Epidermal melanocyte (primary cell): ENCODE measurements around the gene ITGAX.

ENCODE experiments used
- DNase-seq: peaks from one replicate; pipeline ENCODE4 v3.0.0; 2011; ENCODE audit warnings: low spot score; ENCODE audit not compliant: insufficient read length

ITGAX gene

GRCh38 chr16:31348579-31348978 is 6.4 kb upstream of the ITGAX start:
- DNase-seq, result no peak

DNA sequence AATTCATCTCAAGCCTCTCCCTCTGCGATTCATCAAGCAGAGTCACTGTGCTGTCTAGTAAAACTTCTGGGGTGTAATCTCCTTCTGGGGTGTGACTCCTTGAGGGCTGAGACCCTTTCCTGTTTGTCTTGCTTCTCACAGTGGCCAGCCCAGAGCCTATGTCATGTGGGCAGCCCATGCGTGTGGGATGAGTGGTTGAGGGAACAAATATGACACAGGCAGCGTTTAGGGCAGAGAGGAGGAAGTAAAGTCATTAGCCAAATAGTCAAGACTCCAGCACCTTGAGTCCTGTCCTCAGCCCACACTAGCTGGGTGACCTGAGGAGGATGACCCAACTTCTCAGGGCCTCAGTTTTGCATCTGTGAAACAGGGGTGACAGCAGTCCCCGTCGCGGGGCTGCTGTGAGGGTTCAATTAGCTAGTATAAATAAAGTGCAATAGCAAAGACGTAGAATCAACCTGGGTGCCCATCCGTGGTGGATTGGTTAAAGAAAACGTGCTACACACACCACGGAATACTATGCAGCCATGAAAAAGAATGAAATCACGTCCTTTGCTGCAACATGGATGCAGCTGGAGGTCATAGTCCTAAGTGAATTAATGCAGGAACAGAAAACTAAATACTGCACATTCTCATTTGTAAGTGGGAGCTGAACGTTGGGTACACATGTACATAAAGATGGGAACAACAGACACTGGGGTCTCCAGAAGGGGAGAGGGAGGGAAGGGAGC is 4.5 kb upstream of the ITGAX start:
- no peak for DNase-seq

- no peak for DNase-seq
Measured at GRCh38 chr16:31351246-31351941, 3.6 kb upstream of the ITGAX start.

DNA sequence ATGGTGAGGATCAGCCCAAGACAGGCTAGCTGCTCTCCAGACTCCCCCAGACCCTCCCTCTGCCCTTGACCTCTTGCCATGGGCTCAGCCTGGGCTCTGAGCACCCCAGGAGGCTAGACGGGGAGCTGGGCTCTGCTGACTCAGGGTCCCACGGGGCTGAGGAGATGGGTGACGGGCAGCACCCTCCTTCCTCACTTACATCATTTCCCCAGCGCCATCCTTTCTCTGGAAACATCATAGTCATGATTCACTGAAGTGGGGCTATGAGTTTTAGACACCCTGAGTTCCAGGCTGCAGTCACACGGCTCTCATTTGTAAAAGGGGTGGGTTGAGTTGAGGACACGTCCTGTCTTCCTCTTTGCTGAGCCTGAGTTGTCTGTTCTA is 3.0 kb upstream of the ITGAX start:
- no peak for DNase-seq

DNA sequence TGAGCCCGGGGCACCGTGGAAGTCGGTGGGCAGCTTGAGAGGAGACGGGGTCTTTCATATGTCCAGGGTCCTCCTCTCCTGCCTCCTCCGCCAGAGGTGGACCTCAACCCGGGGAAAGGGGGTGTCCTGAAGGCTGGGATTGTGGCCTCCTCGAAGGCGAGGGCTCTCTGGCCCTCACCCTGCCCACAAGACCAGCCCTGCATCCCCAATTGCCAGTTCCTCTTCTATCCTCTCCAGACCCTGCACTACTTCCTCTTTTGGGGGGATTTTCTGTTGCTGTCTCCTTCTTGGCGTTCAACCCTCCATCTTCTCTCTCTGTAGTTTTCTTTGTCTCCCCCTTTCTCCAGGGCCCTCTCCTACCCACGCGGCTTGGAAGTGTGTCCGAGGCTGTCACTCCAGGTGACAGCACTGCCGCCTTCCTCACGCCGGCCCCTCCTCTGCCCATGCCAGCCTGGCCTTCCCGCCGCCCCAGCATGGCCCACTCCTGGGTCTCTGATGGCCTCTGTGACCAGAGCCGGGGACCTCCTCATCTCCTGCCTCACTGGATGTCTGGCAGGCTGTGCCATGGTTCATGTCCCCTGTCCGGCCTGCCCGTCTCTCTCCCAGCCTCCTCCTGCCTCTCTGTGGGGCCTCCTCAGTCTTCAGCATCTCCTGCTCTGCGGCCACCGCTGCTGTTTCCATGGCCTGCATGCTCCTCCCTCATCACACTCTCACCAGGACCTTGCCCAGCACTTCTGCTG is 2.4 kb upstream of the ITGAX start:
- DNase-seq, result no peak

DNA sequence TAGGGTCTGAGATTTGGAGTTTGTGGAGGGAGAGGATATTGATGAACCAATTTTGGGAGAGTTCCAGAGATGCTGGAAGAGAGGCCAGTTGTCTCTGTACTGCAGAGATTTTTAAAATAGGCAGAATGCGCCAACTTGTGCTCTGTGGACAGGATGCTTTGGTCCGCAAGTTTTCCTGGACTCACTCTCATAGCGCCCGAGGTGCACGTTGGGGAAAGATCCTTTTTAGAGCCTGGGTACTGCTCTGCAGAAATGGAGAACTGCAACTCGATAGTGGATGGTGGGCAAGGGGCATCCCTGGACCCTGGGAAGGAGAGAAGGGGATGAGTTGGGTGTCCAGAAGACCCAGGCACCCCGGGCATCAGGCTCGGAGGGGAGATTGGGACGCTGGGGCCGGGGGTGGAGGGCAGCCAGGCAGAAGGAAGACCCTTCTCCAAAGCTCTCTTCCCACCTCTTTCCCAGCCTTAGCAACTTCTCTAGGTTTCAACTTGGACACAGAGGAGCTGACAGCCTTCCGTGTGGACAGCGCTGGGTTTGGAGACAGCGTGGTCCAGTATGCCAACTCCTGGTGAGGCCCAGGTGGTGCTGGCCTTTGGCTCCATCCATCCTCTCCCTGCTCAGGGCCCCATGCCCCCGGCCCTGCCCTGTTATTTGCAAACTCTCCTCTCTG is 590 bp downstream of the ITGAX start:
- DNase-seq, result no peak

GRCh38 chr16:31356566-31357323 is 1.8 kb downstream of the ITGAX start:
- DNase-seq, result no peak

GRCh38 chr16:31357324-31358109 is 2.5 kb downstream of the ITGAX start:
- no peak for DNase-seq

- DNase-seq, result no peak
Measured at GRCh38 chr16:31360251-31360650, 5.3 kb downstream of the ITGAX start.

DNA sequence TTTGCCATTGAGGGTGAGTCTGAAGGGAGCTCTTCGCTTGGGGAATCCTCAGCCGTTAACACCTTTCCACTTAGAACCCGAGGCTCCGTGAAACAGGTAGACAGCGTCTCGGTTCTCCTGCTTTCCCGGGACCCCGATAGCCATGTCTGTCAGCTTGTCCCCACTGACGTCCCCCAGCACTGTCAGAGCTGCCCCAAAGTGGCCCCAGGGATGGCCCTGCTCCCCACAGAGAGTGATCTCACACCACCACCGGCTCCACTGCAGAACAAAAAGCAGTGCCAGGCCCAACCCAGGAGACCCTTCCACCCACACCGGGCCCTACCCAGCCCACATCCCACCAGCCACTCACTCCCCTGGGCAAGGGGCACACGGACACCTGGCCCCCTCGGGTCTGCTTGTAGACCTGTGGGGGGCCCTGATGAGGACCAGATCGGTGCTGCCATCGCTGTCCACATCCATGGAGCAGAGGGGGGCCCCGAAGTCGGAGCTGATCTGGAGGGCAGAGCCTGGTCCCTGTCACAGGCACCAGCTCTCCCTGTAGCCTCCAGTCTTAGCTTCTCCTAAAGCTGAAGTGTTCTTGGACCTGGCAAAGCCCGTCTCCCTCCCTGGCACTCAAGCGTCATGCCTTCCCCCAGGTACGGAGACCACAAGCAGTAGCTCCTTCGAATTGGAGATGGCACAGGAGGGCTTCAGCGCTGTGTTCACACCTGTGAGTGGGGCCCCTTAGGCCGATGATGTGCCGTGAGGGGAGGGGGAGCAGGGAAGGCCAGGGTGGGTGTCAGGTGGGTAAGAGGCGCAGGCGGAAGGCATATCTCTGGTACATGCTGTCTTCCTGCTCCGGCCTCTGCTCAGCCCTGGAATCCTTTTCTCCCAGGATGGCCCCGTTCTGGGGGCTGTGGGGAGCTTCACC is 6.5 kb downstream of the ITGAX start:
- no peak for DNase-seq

DNA sequence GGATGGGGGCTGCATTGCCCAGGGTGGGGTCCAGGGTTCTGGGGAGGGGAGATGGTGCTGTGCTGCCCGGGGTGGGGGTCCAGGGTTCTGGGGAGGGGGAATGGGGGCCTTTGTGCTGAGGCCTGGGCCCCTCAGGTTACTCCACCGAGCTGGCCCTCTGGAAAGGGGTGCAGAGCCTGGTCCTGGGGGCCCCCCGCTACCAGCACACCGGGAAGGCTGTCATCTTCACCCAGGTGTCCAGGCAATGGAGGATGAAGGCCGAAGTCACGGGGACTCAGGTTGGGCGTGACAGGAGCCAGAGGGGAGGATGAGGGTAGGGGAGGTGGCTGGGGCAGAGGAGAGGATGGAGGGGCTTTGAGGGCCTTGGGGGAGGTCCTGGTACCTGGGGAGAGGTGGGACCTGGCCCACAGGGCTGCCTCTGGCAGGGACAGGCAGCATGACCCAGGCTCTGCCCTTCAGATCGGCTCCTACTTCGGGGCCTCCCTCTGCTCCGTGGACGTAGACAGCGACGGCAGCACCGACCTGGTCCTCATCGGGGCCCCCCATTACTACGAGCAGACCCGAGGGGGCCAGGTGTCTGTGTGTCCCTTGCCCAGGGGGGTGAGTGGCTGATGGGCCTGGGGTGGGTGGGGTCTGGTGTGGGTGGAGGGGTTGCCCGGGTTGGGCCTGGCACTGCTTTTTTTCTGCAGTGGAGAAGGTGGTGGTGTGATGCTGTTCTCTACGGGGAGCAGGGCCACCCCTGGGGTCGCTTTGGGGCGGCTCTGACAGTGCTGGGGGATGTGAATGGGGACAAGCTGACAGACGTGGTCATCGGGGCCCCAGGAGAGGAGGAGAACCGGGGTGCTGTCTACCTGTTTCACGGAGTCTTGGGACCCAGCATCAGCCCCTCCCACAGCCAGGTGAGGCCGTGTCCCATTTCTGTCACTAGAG is 7.8 kb downstream of the ITGAX start:
- no peak for DNase-seq

DNA sequence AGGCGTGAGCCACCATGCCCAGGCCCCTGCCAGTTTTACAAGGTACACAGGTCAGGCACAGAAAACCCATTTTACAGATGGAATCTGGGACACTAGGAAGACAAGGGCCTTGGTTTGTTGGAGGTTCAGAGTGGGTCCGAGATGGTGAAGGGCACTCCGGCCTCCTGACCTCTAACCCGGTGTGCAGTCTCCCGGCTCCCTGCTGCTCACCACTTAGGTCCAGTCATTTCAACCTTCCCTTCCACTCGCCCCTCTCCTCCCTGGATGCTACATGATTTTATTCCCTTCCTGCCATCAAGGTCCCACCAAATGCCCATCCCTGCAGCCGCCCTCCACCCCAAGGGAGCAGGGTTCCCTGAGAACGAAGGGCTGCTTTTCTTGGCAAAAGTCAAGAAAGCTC is 8.7 kb downstream of the ITGAX start:
- no peak for DNase-seq

DNA sequence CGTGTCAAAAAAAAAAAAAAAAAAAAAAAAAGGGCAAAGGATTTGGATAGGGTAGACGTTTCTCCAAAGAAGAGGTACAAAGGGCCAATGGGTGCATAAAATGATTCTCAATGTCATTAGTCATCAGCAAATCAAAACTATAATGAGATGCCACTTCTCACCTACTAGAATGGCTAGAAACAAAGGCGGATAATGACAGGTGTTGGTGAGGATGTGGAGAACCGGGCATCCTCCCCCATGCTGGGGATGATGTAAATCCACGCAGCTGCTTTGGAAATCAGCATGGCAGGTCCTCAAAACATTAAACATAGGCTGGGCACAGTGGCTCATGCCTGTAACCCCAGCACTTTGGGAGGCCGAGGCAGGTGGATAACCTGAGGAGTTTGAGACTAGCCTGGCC is 9.4 kb downstream of the ITGAX start:
- no peak for DNase-seq

GRCh38 chr16:31365131-31365865 is 10.3 kb downstream of the ITGAX start:
- DNase-seq, result no peak

DNA sequence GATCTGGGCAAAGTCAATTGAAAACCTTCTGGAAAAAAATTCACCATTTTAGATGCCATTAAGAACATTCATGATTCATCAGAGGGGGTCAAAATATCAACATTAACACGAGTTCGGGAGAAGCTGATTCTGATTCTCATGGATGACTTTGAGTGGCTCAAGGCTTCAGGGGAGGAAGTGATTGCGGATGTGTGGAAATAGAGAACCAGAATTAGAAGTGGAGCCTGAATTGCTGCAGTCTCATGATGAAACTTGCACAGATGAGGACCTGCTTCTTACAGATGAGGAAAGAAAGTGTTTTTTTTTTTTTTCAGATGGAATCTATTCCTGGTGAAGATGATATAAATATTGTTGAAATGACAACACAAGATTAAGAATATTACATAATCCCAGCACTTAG is 12.9 kb downstream of the ITGAX start:
- no peak for DNase-seq

DNA sequence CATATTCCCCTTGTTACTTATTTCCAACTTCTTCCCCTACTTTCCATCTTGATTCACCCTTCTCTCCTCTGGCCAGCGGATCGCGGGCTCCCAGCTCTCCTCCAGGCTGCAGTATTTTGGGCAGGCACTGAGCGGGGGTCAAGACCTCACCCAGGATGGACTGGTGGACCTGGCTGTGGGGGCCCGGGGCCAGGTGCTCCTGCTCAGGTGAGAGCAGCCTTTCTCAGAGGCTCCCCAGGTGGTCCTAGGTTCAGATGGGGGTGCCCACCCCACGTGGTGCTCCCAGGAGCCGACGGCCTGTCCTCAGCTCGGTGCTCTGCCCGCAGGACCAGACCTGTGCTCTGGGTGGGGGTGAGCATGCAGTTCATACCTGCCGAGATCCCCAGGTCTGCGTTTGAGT is 16.0 kb downstream of the ITGAX start:
- no peak for DNase-seq

DNA sequence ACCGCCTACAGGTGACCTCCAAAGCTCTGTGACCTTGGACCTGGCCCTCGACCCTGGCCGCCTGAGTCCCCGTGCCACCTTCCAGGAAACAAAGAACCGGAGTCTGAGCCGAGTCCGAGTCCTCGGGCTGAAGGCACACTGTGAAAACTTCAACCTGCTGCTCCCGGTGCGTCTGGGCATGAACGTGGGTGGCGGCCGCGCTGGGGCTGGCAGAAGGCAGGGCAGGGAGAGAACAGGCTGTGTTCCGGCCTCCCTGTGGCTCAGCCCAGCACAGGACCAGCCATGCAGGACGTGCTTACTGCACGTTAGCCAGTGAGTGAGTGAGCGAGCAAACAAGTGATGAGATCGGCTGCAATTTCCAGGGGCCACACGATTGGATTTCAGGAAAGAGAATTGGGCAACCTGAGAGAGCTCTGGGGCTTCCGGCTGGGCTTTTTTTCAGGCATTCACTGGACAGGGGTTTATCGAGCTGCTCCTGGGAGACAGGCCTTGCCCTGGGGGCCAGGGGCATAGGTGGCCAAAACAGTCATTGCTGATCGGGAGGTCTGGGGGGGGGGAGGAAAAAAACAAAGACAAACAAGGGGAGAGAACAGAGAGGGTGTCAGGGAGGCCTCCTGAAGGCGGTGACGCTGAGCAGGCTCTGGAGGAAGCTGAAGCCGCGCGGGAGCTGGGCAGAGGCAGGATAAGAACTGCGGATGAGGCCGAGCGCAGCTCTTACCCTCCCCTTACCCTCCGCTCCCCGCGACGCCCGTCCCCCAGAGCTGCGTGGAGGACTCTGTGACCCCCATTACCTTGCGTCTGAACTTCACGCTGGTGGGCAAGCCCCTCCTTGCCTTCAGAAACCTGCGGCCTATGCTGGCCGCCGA is 16.9 kb downstream of the ITGAX start:
- no peak for DNase-seq
